ENCODE data around the gene ASTN2.

ASTN2 gene

DNA sequence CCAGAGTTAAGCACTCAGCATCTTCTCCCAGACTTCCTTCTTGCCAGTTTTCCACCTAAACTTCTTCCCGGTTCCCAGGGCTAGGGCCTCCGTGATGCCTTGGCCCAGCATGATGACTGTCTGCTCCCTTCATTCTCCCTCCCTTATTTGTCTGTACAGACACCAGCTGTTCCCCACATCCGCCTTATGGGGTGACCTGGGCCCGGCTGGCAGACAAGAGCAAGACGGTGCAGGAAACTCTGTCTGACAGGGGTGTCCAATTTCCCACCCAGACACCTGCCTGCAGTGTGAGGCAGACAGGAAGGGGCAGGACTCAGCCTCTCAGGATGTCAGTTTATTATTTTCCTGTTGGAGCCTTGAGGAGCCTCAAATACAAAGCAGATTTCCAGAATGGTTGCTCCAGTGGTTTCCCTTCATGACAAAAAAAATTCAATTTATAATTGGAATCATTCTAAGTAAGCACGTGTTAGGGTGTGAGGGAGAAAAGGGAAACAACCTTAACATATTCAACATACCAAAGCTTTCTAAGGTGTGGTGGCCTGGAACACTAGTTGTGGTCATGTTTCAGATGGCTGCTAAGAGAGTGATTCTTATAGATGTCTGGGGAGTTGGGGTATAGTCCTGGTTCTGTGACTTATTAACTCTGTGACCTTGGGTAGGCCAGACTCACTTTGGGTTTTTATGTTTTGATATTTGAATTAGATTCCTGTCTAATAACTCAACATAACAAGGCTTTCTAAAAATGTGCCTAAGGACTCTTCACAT is 1026.7 kb downstream of the ASTN2 start:
- no peak for ATAC-seq (ENCODE audit: insufficient read depth, low read depth)
- no peak for DNase-seq
- TF ChIP-seq CTCF (IDR thresholded peaks at IDR 0.05; ENCODE audit: borderline replicate concordance, extremely low read depth, low read length, poor library complexity, severe bottlenecking) (no peak), EZH2 (IDR thresholded peaks at IDR 0.05; ENCODE audit: borderline replicate concordance, low read depth, low read length, severe bottlenecking) (no peak)
- H3K27me3 ChIP-seq (ENCODE audit: insufficient read depth, low read length, poor library complexity): no peaks in the 10 kb centered on the region
- H3K4me3 ChIP-seq (ENCODE audit: low read depth in 1 of 2, low read length in 2 of 2): no peak overlapping the region
- H2AFZ ChIP-seq (ENCODE audit: low read depth, low read length): no peak overlapping the region
- no peaks in the 10 kb centered on the region for H3K4me1 ChIP-seq (ENCODE audit: insufficient read depth, low read length)
- no peak overlapping the region for H3K4me2 ChIP-seq (ENCODE audit: insufficient read depth, low read length)
- H3K9ac ChIP-seq (ENCODE audit: low read depth, low read length): no peak overlapping the region
- no peaks in the 10 kb centered on the region for H3K79me2 ChIP-seq (ENCODE audit: insufficient read depth, low read length)
- no peaks in the 10 kb centered on the region for H3K36me3 ChIP-seq (ENCODE audit: insufficient read depth, low read length)
- no peak overlapping the region for H3K27ac ChIP-seq (ENCODE audit: low read length)
- no peaks in the 10 kb centered on the region for H4K20me1 ChIP-seq (ENCODE audit: insufficient read depth, low read length)
- H3K9me3 ChIP-seq (ENCODE audit: insufficient read depth, low read length, severe bottlenecking): no peaks in the 10 kb centered on the region

DNA sequence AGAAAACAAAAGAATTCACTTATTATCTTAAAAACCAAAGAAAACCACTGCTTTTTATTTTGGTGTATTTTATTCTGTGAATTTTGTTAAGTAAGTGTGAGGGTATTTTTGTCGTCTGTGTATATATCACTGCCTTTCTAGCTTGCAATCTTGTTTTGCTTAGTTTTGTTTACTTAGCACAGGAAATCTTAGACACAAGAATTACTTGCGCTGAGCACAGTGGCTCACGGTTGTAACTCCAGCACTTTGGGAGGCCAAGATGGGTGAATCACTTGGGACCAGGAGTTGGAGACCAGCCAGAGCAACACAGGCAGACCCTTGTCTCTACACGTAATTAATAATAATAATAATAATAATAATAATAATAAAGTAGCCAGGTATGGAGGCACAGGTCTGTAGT is 1030.9 kb downstream of the ASTN2 start:
- H3K4me2 ChIP-seq (ENCODE audit: insufficient read depth, low read length): no peak overlapping the region

GRCh38 chr9:116383133-116383532 is 1031.7 kb downstream of the ASTN2 start:
- Histone ChIP-seq H3K27ac (ENCODE audit: low read length) (no peak overlapping the region), H3K36me3 (ENCODE audit: insufficient read depth, low read length) (no peaks in the 10 kb centered on the region)
- no peak for DNase-seq

More for the DNA sequence above, 1030.9 kb downstream of the ASTN2 start:
- Histone ChIP-seq H2AFZ (ENCODE audit: low read depth, low read length) (no peak overlapping the region), H3K4me3 (ENCODE audit: low read depth in 1 of 2, low read length in 2 of 2) (no peak overlapping the region), H3K79me2 (ENCODE audit: insufficient read depth, low read length) (no peaks in the 10 kb centered on the region), H3K9ac (ENCODE audit: low read depth, low read length) (no peak overlapping the region), H3K36me3 (ENCODE audit: insufficient read depth, low read length) (no peaks in the 10 kb centered on the region), H3K4me1 (ENCODE audit: insufficient read depth, low read length) (no peaks in the 10 kb centered on the region), H4K20me1 (ENCODE audit: insufficient read depth, low read length) (no peaks in the 10 kb centered on the region), H3K9me3 (ENCODE audit: insufficient read depth, low read length, severe bottlenecking) (no peaks in the 10 kb centered on the region), H3K27me3 (ENCODE audit: insufficient read depth, low read length, poor library complexity) (no peaks in the 10 kb centered on the region), H3K27ac (ENCODE audit: low read length) (no peak overlapping the region)
- DNase-seq (no peak), ATAC-seq (ENCODE audit: insufficient read depth, low read depth) (no peak)
- TF ChIP-seq CTCF (IDR thresholded peaks at IDR 0.05; ENCODE audit: borderline replicate concordance, extremely low read depth, low read length, poor library complexity, severe bottlenecking) (no peak), EZH2 (IDR thresholded peaks at IDR 0.05; ENCODE audit: borderline replicate concordance, low read depth, low read length, severe bottlenecking) (no peak)

More at GRCh38 chr9:116383133-116383532, 1031.7 kb downstream of the ASTN2 start:
- Histone ChIP-seq H3K9me3 (ENCODE audit: insufficient read depth, low read length, severe bottlenecking) (no peaks in the 10 kb centered on the region), H2AFZ (ENCODE audit: low read depth, low read length) (no peak overlapping the region), H4K20me1 (ENCODE audit: insufficient read depth, low read length) (no peaks in the 10 kb centered on the region), H3K4me2 (ENCODE audit: insufficient read depth, low read length) (no peak overlapping the region), H3K79me2 (ENCODE audit: insufficient read depth, low read length) (no peaks in the 10 kb centered on the region), H3K27me3 (ENCODE audit: insufficient read depth, low read length, poor library complexity) (no peaks in the 10 kb centered on the region), H3K9ac (ENCODE audit: low read depth, low read length) (no peak overlapping the region), H3K4me1 (ENCODE audit: insufficient read depth, low read length) (no peaks in the 10 kb centered on the region), H3K4me3 (ENCODE audit: low read depth in 1 of 2, low read length in 2 of 2) (no peak overlapping the region)
- TF ChIP-seq CTCF (IDR thresholded peaks at IDR 0.05; ENCODE audit: borderline replicate concordance, extremely low read depth, low read length, poor library complexity, severe bottlenecking) (no peak), EZH2 (IDR thresholded peaks at IDR 0.05; ENCODE audit: borderline replicate concordance, low read depth, low read length, severe bottlenecking) (no peak)
- no peak for ATAC-seq (ENCODE audit: insufficient read depth, low read depth)

Data from DND-41 (cell line).